CD14-positive monocyte (primary cell): Measurements from ENCODE around the gene CHST10. TPM values are rescaled to one million over a fixed set of nuclear protein-coding genes. Genes with fewer than 3 reads are reported as not detected.
"Not testable (repeated sequence)": the region's sequence is repeated elsewhere in the genome, so short reads cannot be mapped to it uniquely, and the experiment has no call there.

Experiments
- DNase-seq, 3 donors: peaks; one replicate each; pipeline ENCODE4 v3.0.0-alpha.2; 2011 to 2022
- H2AFZ ChIP-seq: 2 replicates; pipeline ENCODE4 v1.6.0; 2012; ENCODE audit warnings: mild to moderate bottlenecking, low read depth, low read length, inconsistent platforms; ENCODE audit not compliant: insufficient read depth, poor library complexity, severe bottlenecking
- H3K27ac ChIP-seq, 2 donors: 1 replicate in 1 of 2; 2 replicates in 1 of 2; pipeline ENCODE4 v1.5.1; 2012 to 2013; ENCODE audit warnings: low read length in 2 of 2, control low read depth in 1 of 2, inconsistent platforms in 1 of 2, low read depth in 1 of 2, mild to moderate bottlenecking in 1 of 2
- H3K27me3 ChIP-seq, 2 donors: one replicate each; pipeline versions ENCODE4 v1.6.0 to v1.6.1; 2011 to 2013; ENCODE audit warnings: low read length in 2 of 2; ENCODE audit not compliant: control insufficient read depth in 2 of 2, insufficient read depth in 2 of 2
- H3K36me3 ChIP-seq, 2 donors: replicated peaks in 1 of 2; 1 replicate in 1 of 2; 2 replicates in 1 of 2; pipeline versions ENCODE4 v1.5.1 to v1.6.1; 2012 to 2013; ENCODE audit warnings: low read length in 2 of 2, control low read depth in 1 of 2, inconsistent platforms in 1 of 2, mild to moderate bottlenecking in 1 of 2; ENCODE audit not compliant: insufficient read depth in 2 of 2, control insufficient read depth in 1 of 2
- H3K4me1 ChIP-seq, 2 donors: 1 replicate in 1 of 2; 2 replicates in 1 of 2; pipeline versions ENCODE4 v1.5.1 to v1.6.1; 2012 to 2013; ENCODE audit warnings: low read length in 2 of 2, control low read depth in 1 of 2, inconsistent platforms in 1 of 2, mild to moderate bottlenecking in 1 of 2, moderate library complexity in 1 of 2; ENCODE audit not compliant: insufficient read depth in 2 of 2, control insufficient read depth in 1 of 2
- H3K4me2 ChIP-seq: replicated peaks from 2 replicates; pipeline ENCODE3; 2012; ENCODE audit warnings: low read length, moderate library complexity, mild to moderate bottlenecking; ENCODE audit not compliant: poor library complexity, severe bottlenecking; ENCODE audit errors: extremely low read depth
- H3K4me3 ChIP-seq, 3 experiments: fragments of 200-600 bp in 1 of 3; sonication (generic) in 1 of 3; replicated peaks in 1 of 3; 1 replicate in 2 of 3; 2 replicates in 1 of 3; pipeline ENCODE4 v1.5.1; 2011 to 2013; ENCODE audit warnings: low read length in 3 of 3, mild to moderate bottlenecking in 3 of 3, control low read depth in 2 of 3, low read depth in 2 of 3, inconsistent platforms in 1 of 3, moderate library complexity in 1 of 3
- H3K79me2 ChIP-seq: 2 replicates; pipeline ENCODE4 v1.6.0; 2012; ENCODE audit warnings: mild to moderate bottlenecking, control low read depth, inconsistent platforms, low read length, moderate library complexity; ENCODE audit not compliant: insufficient read depth
- H3K9ac ChIP-seq: 2 replicates; pipeline ENCODE4 v1.6.0; 2017; ENCODE audit warnings: low read length, mild to moderate bottlenecking; ENCODE audit not compliant: insufficient read depth, poor library complexity, severe bottlenecking
- H3K9me3 ChIP-seq, 2 donors: replicated peaks in 1 of 2; 1 replicate in 1 of 2; 2 replicates in 1 of 2; pipeline versions ENCODE4 v1.5.1 to v1.6.1; 2012 to 2013; ENCODE audit warnings: low read length in 2 of 2, control low read depth in 1 of 2; ENCODE audit not compliant: control insufficient read depth in 1 of 2, insufficient read depth in 1 of 2
- H4K20me1 ChIP-seq: 2 replicates; pipeline ENCODE4 v1.6.0; 2012; ENCODE audit warnings: mild to moderate bottlenecking, low read length, control low read depth, moderate library complexity; ENCODE audit not compliant: insufficient read depth
- H3K27ac Mint-ChIP-seq, 7 donors: one replicate each; pipeline ENCODE4 v1.8.0; 2020; ENCODE audit warnings: mild to moderate bottlenecking in 7 of 7, mixed read lengths in 7 of 7, moderate library complexity in 6 of 7, inconsistent platforms in 2 of 7
- H3K27me3 Mint-ChIP-seq, 3 donors: one replicate each; pipeline ENCODE4 v1.8.0; 2021 to 2022; ENCODE audit warnings: low read depth in 3 of 3, mild to moderate bottlenecking in 3 of 3, mixed read lengths in 3 of 3, moderate library complexity in 3 of 3, inconsistent platforms in 1 of 3
- H3K36me3 Mint-ChIP-seq, 2 donors: one replicate each; pipeline ENCODE4 v1.8.0; 2020; ENCODE audit warnings: mixed read lengths in 2 of 2, inconsistent platforms in 1 of 2, mild to moderate bottlenecking in 1 of 2
- H3K4me1 Mint-ChIP-seq: one replicate; pipeline ENCODE4 v1.8.0; 2020; ENCODE audit warnings: mild to moderate bottlenecking, mixed read lengths
- H3K4me3 Mint-ChIP-seq, 2 donors: one replicate each; pipeline ENCODE4 v1.8.0; 2020; ENCODE audit warnings: mild to moderate bottlenecking in 2 of 2, mixed read lengths in 2 of 2, moderate library complexity in 1 of 2
- H3K9me3 Mint-ChIP-seq, 7 donors: one replicate each; pipeline ENCODE4 v1.8.0; 2020 to 2022; ENCODE audit warnings: mixed read lengths in 7 of 7, mild to moderate bottlenecking in 6 of 7, moderate library complexity in 6 of 7, inconsistent platforms in 2 of 7
- CTCF ChIP-seq: fragments of 200-600 bp; IDR thresholded peaks from one replicate; pipeline ENCODE4 v1.8.0; 2022; ENCODE audit warnings: antibody characterized with exemption, mild to moderate bottlenecking
- WGBS: methylation state at CpG from one replicate; pipeline ENCODE4 v1.1.5; 2013; ENCODE audit warnings: missing lambda C conversion rate; ENCODE audit not compliant: insufficient coverage; 5-methylcytosine and 5-hydroxymethylcytosine counted together
- intact Hi-C, 2 donors: fragments of 100-400 bp; cut with micrococcal nuclease; formaldehyde crosslinking; loops; one replicate each; pipeline versions ENCODE4 v1.15.0 to v1.15.1; 2023
- polyA minus RNA-seq: library from RNA; depleted of rRNA, polyadenylated mRNA; stranded (reverse); fragments of >200 nt; gene quantifications from 2 replicates; pipeline ENCODE4 v1.2.3, GENCODE V29; 2012
- polyA plus RNA-seq, 3 donors: library from polyadenylated mRNA; depleted of rRNA in 1 of 3; unstranded in 2 of 3; stranded (reverse) in 1 of 3; fragments of 300-500 nt in 2 of 3; fragments of >200 nt in 1 of 3; fragmentation: Illumina TruSeq in 2 of 3; gene quantifications; 1 replicate in 2 of 3; 2 replicates in 1 of 3; pipeline ENCODE4 v1.2.3, GENCODE V29; 2012 to 2021
- total RNA-seq, 12 experiments: library from RNA in 1 of 12; stranded (reverse) in 1 of 12; fragments of 120-200 nt in 1 of 12; gene quantifications; one replicate each; pipeline ENCODE4 v1.2.4 and lab custom pipeline; 2013 to 2026; ENCODE audit warnings: mixed read lengths in 6 of 12, inconsistent platforms in 1 of 12

Gene CHST10
- 0.83 TPM for total RNA-seq (2013)
- under 1 TPM in 2 of 3 donors, not detected in 1; 0.52 to 0.54 TPM for polyA plus RNA-seq
- 0.28 and 0.72 TPM in 2 replicates for polyA minus RNA-seq
- 0.12 to 4.9 (median 1.0) reads per million in 11 experiments for total RNA-seq (lab: John Stamatoyannopoulos, UW)

DNA sequence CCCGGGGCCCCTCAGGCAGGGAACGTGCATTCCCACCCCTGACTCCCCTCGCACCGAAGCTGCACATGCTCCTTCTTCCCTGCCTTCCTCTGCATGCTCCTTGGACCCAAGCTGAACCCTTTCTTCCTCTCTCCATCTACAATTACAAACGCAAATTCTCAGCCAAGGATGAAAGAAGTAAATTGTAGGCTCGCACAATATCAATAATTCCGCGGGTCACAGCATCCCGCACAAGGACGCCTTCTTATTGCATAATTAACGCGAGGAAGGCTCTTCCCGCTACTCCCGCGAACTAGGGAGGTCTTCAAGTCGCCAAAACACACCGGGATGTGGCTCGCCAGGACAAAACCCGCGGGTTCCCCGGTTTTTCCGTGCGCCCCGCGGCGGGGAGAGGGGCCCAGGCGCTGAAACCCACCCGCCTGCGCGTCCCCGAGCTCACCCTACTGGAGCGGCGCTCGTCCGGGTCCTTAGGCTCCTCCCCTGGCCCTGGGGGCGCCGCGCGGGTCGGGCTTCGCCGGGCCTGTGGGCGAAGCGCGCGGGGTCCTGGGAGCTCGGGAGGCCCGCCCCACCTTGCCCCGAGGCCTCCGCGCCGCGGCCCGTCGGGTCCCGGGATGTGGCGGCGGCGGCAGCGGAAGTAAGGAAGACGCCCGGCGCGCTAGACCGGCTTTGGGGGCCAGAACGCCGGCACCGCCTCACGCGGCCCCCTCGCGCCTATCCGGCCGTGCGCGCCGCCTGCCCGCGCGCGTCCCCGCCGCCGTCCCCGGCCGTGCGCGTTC lies at the start of gene CHST10:
Gene CHST10 (minus strand): TSS at position 734 of the 776 bp plus-strand sequence. CDS start 10,993 bp downstream, outside the sequence.
- H3K9me3 Mint-ChIP-seq: no peaks in the 10 kb centered on the region
- peak within 1 kb of the TSS in 5 of 7 donors; percentile 2 to 58 (median 53) for H3K27ac Mint-ChIP-seq
- peaks cover 4 to 7% of the 10 kb centered on the region in 2 donors for H3K36me3 Mint-ChIP-seq
- DNase-seq: peak in 2 of 3 donors; percentile 20 to 27
- Histone ChIP-seq H3K36me3 (no peaks in the 10 kb centered on the region), H3K4me2 (peak within 1 kb of the TSS; percentile 87), H3K4me3 (peak within 1 kb of the TSS; percentile 52 to 80 (median 76)), H2AFZ (peak within 1 kb of the TSS; percentile 93), H3K27ac (no peak within 1 kb of the TSS), H3K9ac (peak within 1 kb of the TSS; percentile 66), H3K9me3 (no peaks in the 10 kb centered on the region), H3K4me1 (peaks cover 37 to 38% of the 10 kb centered on the region in 2 donors), H3K27me3 (no peaks in the 10 kb centered on the region), H4K20me1 (no peaks in the 10 kb centered on the region), H3K79me2 (no peaks in the 10 kb centered on the region)
- H3K27me3 Mint-ChIP-seq: peaks cover 11% of the 10 kb centered on the region in 3 donors
- under 1% methylated on average over 87 of the region's 88 CpGs for WGBS
- H3K4me1 Mint-ChIP-seq: peaks cover 35% of the 10 kb centered on the region
- peak within 1 kb of the TSS; percentile 83 to 96 for H3K4me3 Mint-ChIP-seq
- intact Hi-C loops: no loop called here
- no peak for TF ChIP-seq CTCF

DNA sequence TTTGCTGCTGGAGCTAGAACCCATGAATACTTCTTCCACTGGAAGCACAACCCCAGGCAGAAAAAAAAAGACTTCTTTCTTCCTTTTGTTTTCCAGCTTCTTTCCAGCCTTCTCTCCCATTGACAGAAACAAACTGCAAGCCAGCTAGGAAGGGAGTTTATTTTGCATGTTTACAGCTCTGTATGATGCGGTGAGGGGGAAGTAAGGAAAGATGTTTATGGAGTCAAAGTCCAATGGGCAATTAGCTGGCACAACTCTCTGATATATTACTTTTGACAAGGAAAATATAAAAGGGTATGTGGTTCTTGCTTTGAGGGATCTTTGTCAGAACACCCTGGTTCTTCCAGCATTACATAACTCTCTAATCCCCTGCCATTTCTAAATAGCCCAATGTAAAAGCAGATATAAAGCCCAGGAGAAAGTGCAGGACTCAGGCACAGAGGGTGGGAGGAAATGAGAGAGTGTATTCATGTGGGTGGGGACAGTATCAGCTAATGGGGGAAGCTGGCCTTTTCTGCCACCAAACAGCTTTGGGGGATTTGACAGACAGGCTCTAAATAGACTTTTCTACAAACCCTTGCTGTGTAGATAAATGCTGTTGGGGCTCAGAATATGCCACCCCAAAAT lies 43.5 kb upstream of the CHST10 start:
- no peak for DNase-seq
- WGBS: no CpG with 5 or more reads among the region's 1 CpG
- Mint-ChIP-seq H3K27ac (no peak overlapping the region), H3K4me3 (no peak overlapping the region), H3K27me3 (peaks cover 1 to 5% (median 5%) of the 10 kb centered on the region in 3 donors), H3K9me3 (peaks cover 7 to 34% (median 12%) of the 10 kb centered on the region in 7 donors), H3K36me3 (peaks cover 0 to 2% of the 10 kb centered on the region in 2 donors), H3K4me1 (no peaks in the 10 kb centered on the region)
- no peaks in the 10 kb centered on the region for H3K36me3 ChIP-seq
- no peaks in the 10 kb centered on the region for H3K4me1 ChIP-seq
- intact Hi-C loops: no loop called here
- H3K9me3 ChIP-seq: peaks cover 11 to 26% of the 10 kb centered on the region in 2 donors
- peaks cover 0 to 2% of the 10 kb centered on the region in 2 donors for H3K27me3 ChIP-seq
- no peaks in the 10 kb centered on the region for H4K20me1 ChIP-seq
- TF ChIP-seq CTCF: no peak
- H3K4me2 ChIP-seq: no peak overlapping the region
- no peak overlapping the region for H3K4me3 ChIP-seq
- H3K79me2 ChIP-seq: no peaks in the 10 kb centered on the region
- no peak overlapping the region for H3K9ac ChIP-seq
- H3K27ac ChIP-seq: no peak overlapping the region
- no peak overlapping the region for H2AFZ ChIP-seq

DNA sequence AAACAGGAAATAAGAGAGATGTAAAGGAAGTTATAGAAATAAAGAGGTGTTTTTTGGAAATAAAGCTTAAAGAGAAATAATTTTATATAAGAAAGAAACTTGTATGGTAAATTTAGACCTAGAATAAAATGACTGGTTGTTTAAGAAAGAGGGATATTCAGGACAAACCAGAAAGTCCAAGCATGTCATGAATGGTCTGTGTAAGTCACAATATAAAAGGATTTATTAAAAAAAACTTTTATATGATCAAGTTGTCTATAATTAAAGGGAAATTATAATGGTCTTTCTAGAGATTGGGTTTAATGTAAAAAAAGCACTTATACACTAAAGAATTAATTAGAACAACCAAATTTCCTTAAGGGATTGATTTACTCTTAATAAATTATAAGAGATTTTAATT lies 38.9 kb upstream of the CHST10 start:
- H3K4me3 Mint-ChIP-seq, H3K36me3 ChIP-seq, H3K79me2 ChIP-seq, H3K27me3 ChIP-seq, H3K4me3 ChIP-seq, DNase-seq, H3K27ac ChIP-seq, intact Hi-C loops, H4K20me1 ChIP-seq, H2AFZ ChIP-seq, H3K4me1 Mint-ChIP-seq, H3K27ac Mint-ChIP-seq, H3K4me2 ChIP-seq, H3K4me1 ChIP-seq, H3K27me3 Mint-ChIP-seq, H3K9ac ChIP-seq, H3K36me3 Mint-ChIP-seq: not testable (repeated sequence)
- peaks cover 5 to 44% (median 31%) of the 10 kb centered on the region in 7 donors for H3K9me3 Mint-ChIP-seq
- H3K9me3 ChIP-seq: peaks cover 13 to 46% of the 10 kb centered on the region in 2 donors
